ENCODE results near the gene MRAS.

The MRAS gene

DNA sequence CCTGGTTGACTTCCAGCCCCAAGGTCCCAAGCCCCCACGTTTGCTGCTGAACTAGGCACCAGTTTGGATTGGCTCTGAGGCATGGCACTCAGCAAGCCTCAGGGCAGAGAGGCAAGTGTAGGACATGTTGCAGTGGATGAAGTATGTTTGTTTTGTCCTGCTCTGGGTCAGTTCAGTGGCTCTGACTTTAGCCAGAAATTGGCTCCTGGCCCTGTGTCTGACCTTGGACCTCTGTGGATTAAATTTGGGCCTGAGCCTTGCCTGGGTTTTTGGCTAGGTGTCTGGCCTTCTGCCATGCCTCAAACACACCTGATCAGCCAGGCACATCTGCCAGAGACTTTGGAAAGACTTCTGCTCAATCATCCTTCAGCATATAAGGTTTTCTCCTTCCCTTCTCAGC, 3.6 kb upstream of the MRAS start:
- DNase-seq = no peak

DNA sequence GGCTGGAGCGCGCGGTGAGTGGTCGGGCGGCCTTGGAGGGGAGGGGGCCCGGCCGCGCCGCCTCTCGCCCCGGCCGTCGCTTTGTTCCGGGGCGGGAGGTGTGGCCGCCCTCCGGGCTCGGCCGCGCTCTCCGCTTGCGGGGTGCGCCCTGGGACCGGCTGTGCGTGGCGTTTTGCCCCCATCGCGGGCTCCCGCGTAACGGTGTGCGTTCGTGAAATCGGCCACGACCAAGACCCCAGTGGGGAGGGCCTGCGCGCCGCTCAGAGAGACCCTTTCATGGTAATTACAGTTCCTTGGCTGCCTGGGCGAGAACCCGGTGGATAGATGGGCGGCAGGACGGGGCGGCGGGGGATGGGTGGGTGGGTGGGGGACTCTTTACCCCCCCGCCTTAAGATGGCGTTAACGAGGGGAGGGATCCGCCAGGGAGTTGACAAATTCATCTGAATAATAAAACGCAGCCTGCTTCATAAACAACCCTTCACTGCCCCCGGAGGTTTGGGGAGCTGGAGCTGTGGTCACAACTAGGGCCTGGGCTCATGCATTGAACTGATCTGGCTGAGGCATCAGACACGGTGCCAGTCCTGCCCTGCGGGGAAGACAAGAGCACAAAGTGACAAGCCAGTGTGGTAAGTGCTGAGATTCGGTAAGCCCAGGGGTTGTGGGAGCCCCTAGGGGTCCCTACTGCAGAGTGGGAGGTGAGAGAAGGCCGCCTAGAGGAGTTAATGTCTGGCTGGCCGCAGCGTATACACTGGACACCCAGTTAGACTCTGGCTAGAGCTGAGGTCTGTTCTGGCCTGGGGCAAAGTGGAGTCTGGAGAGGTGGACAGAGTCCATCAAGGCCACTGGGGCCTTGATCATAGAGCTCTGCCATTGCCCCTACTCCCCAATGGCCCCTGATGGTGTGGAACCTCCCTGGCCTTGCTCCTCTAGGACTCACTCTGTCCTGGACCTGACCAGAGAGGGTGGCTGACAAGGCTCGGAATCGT, 668 bp downstream of the MRAS start:
- DNase-seq = no peak

DNA sequence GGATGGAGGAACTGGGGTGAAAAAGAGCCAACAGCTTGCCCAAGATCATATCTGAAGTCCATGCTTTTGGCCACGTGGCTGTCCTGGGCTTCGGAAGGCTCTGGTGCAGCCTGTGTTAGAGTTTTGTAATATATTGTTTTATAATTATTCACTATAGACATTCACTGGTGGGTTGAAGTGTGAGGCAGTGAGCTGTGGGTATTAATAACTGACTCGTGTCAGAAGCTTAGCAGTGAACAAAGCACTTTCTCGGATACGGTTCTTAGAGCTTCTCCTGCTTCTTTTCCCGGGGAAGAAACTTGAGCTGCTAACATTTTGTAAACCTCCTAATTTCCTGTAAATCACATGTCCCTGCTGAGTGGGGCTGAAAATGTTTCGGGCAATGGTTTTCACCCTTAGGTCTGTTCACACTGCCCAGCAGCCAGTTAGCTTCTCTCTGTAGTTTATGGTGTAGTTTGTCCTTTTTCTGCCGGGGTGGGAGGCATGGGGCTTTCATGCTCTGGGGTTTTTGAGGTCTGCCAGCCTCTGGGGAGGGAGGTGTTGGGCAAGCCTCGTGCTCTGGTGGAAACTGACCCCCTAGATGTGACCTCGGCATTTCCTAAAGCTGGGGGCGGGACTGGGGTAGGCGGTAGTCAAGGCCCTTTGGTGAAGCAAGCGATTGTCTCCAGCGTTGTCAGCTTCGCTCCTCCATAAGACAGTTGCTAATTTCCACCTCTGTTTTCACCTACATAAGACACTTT, 1.7 kb downstream of the MRAS start:
- DNase-seq = no peak

DNA sequence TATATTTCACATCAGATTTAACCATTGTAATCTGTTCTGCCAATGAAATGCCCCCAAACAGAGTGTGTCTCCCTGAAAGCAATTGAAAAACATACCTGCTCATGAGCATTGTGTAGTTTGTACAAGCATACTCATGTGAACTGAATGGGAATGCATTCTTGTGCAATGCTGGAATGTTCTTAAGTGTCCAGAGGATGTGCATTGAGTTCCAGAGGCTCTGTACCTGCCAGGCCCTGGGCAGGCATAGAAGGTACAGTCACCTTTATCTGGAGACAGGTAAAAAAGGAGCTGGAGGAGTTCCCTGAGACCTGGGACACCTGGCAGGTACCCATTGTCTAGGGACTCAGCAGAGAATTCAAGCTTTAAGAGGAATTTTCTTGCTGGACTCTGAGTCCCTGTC, 2.8 kb downstream of the MRAS start:
- DNase-seq = no peak

DNA sequence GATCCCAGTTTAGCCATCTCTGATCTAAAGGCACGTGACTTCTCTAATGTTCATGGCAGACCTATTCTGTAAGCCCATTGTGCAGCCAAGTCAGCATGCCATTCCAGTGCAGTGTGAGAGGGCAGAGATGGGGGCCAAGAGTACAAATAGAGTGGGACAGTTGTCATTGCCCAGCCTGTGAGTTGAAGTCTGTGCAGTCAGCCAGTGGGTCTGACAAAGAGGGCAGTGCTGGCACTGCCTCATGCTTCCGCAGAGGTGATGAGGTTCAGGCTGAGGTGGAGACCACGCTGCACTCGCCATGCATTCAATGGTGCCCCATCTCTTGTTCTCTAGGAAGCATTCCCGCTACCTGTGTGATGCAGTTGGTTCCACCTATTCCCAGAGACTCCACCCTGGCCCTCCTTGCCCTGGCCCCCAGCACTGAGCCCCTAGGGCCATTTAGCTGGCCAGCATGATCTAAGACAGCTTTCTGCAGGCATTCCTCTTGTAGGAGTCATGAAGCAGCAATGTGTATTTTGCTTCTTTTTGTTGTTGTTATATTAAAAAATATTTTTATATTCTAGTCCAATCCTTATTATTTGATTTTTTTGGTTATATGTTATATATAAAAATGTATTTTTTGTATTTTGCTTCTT, 3.7 kb downstream of the MRAS start:
- DNase-seq = no peak

DNA sequence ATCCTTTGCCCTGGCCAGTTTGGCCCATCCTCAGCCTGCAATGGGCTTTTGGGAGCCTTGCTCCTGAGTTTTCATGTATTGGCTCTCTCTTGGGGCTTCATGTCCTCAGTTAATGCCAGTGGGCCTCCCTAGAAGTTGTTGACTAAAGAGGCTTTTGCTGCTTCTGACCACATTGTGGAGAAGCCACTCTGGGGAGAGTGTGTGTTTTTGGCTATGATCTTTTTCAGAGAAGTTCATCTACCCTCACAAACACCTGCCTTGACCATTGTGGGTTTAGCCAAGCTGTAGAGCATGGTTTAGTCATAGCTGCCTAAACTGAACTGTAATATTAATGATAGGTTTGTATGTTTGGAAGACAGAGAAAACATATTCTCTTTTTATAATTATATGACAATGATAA, 6.0 kb downstream of the MRAS start:
- DNase-seq = no peak

DNA sequence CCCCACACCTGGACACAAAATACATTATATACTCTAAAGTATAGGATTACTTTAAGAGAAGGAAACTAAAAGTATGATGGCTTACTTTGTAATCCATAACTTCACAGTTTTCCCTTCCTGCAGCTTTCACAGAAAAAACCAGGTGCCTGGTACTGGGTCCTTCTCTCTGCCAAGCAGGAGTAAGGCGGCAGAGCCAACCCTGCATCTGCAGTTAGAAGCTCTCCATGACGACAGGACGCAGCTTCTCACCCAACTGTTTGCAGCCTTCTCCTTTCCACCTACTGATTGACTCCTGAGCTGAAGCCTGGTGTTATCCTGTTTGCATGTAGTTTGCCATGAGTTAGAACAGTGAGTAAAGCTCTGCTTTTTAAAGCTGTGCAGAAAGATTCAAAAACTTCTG, 6.7 kb downstream of the MRAS start:
- no peak for DNase-seq

DNA sequence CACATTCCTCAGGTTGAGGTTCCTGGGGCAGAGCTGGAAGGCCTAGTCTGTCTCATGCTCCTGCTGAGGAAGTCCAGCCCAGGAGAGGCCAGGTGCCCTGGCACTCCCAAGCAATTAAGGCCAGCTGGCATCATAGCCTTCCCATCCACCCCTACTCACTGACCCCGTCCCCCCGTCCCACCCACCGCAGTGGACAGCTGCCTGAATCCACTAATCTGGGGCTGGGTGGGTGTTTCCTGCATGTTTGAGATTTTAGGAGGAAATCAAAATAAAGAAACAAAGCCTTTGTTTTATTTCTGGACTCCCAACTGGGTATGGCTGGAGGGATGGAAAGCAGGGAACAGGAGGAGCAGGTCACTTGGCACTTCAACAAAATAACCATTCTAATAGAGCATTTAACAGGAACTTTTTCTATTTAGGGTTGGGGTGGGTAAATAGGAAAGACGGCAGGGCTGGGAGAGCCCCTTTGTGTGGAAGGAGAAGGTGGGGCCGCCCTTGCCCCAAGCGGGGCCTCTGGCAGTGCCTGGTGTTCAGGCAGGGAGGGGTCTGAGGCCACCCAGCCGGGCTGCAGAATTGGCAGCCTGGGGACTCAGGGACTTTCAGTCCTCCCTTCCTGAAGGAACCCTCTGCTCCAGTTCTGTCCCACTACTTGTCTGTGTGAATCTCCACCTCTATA, 8.5 kb downstream of the MRAS start:
- DNase-seq = no peak

DNA sequence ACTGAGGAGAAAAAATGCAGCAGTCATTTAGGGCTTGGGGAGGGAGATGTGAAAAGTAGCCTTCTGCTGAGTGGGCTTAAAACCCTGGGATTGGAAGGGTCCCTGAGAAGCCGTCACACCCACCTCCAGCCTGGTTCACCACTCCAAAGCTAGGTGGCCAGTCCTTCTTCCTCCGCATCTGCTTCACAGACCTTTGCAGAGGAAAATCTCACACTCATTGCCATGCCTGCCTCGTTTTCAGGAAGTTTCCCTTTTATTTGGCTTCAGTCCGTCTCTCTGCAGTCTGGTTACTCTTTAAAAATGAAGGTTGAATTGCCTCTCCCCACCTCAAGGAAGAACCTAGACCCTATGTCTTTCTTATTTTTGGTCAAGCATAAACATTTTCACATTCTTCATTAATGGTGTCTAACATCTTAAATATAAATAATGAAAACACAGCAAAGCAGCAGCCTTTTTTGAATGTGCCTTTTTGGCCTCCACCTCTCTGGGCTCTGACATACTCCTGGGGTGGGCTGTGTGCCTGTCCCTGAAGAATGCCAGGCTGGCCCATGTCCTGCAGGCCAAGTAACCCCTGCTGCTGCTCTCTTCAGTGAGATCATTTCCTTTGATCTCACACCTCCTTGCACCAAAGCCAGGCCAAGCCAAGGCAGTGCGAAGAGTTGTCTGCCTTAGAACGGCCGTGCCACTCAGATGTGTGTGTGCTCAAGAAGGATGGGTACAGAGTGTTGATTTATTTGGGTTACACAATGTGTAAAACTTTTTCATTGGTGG, 11.0 kb downstream of the MRAS start:
- DNase-seq = no peak

DNA sequence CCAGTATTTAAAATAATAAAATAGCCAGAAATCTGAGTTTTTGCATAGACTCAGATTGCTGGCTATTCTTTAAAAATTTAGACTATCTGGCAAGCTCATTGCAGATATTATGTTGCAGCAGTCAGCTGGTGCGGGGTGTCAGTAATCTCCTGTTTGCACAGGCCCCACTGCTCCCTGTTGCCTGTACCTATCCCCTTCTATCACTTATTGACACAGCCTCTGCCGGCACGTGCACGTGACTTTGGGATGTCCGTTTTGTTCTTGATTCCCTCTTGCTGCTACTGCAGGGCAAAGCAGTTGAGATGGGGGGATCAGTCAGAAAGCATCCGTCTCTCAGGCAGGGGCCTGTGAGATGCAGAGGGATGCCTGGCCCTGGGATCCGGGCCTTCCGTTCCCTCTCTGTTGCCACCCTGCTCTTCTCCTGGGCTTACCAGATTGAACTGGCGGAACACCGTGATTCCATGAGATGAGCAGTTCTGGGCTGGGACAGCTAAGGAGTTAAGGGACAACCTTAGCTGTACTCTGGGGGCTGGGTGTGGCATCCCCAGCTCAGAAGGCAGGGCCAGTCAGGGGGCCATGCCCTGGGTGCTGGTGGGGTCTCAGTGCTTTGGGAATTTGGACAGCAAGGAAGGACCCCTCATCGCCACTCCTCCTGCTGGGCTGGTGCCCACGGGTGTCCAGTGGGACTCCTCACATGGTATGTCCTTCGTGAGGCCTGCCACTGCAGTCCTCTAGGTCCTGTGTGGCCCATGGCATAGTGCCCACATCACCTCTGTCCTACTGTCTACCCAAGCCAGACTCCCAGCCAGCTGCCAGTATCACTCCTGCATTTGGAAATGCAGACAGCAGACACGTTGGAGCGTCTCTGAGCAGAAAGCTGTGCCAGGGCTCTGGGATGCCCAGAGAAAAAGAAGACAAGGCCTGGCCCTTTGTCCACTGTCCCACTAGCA, 11.8 kb downstream of the MRAS start:
- DNase-seq = no peak

DNA sequence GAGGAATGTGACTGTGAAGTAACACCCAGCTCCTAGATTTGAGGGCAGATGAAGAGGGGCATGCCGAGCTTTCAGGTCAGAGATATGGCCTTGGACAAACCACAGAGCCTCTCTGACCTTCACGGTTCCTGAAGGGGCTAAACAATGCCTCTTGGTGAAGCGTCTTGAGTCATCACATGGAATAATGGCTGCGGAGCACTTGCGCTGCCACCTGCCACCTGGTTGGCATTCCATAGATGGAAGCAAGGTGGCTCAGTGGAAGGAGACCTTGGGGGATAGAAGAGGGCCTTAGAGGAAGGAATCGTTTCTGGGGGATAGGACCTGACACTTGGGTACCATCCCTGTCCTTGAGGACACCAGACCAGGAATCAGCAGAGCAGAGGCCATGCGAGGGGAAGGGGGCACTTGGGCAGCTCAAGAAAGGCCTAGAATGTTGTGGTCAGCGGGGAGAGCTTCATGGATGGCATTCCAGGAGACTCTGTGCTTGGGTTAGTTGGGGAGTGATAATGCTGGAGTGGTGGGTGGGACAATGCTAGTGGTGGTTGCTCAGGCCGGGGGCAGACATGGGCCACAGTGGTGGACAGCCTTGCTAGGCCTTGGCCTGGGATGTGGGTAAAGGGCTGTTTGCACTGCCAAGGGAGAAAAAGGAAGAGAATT, 12.6 kb downstream of the MRAS start:
- no peak for DNase-seq

DNA sequence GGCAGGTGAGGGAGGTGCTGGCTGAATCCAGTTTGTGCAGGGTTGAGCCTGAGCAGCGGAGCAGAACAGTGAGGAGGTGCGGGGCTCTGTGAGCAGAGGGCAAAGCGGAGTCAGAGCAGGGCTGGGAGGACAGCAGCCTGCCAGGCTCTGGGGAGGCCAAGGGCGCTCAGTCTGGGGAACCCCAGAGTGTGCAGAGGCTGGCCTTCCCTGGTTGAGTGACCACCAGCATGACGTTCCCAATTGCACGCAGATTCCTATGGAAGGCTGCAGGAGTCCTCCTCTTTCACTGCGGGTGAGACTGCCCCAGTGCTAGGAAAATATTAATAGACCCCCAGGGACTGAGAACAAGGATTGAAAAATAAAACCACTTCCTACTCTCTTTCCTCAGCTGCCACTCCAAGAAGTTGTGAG, 13.2 kb downstream of the MRAS start:
- DNase-seq = no peak

DNA sequence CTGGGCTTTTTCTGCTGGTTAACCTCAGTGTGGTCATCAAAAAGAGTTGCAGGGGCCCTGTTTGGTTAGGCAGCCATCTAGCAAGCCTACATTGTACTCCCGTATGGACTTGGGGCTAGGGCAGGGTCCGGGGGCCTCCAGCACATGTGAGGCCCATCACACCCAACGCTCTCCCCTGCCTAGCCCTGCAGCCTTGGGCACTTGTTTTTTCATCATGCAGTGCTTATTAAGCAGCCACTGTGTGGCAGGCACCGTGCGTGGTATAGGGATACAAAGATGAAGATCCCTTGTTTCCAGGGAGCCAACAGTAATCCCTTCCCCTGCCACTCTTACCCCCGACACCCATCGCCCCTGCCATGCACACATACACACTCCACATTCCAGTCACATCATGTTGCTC, 14.2 kb downstream of the MRAS start:
- no peak for DNase-seq

DNA sequence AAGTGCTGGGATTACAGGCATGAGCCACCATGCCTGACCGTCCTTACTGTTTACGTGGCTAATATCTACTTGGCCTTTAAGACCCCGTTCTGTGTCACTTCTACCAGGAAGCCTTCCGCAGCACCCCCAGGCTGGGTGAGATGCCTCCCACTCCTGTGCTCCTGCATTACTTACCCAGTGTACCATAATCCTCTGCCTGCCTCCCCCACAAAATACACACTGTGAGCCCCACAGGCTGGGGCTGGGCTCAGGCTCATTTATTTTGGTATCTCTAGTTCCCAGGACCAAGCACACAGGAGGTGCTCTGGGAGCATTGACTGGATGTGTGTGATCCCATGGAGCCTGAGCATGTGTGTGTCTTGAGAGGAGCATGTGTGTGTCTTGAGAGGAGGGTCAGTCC, 14.9 kb downstream of the MRAS start:
- no peak for DNase-seq

DNA sequence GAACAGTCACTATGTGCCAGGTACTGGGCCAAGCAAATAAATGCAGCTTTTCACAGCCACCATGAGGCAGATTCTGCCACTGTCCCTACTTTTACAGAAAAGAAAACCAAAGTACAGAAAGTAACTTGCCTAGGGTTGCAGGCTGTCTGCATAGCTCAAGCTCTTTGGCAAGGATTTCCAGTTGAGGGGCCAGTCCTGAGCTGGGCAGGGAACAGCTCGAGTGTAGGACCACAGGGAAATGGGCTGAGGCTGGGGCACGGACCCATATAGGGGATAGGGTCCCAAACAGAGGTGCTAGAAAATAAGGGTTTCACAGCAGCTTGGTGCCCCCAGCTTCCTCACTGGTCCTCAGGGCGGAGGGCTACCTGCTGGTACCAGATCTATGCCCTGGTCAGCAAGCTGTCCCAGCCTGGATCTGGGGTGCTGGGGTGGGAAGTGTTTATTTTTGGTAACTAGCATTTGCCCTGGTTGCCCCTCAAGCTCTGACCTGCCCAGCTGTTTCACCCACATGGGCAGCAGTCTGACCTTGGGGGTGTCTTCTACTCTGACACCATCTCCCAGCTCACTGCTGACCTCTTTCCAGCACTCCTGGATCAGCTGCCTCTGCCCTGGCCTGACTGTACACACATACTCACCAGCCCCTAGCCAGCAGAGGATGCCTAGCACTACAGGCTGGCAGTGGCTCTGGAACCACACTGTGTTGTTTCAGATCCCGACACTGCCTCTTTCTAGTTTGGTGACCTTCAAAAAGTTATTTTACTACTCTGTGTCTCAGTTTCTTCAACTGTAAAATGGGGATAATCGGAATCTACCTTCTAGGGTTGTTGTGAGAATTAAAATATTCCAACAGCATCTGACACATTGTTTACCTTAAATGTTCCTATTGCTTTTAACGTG, 16.2 kb downstream of the MRAS start:
- DNase-seq = no peak

DNA sequence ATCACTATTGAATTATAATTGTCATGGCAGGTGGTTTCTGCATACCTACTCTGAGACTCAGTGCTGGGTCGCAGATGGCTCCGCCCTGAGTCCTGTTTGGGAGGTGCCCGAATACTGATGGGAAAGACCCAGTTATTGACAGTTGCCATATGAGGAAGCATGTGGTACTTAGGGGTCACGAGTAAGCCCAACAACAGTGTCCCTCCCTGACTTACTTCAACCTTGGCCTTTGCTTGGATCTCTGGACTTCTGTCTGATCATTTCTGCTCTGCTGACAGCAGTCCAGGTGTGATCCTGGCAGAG, 16.8 kb downstream of the MRAS start:
- no peak for DNase-seq

DNA sequence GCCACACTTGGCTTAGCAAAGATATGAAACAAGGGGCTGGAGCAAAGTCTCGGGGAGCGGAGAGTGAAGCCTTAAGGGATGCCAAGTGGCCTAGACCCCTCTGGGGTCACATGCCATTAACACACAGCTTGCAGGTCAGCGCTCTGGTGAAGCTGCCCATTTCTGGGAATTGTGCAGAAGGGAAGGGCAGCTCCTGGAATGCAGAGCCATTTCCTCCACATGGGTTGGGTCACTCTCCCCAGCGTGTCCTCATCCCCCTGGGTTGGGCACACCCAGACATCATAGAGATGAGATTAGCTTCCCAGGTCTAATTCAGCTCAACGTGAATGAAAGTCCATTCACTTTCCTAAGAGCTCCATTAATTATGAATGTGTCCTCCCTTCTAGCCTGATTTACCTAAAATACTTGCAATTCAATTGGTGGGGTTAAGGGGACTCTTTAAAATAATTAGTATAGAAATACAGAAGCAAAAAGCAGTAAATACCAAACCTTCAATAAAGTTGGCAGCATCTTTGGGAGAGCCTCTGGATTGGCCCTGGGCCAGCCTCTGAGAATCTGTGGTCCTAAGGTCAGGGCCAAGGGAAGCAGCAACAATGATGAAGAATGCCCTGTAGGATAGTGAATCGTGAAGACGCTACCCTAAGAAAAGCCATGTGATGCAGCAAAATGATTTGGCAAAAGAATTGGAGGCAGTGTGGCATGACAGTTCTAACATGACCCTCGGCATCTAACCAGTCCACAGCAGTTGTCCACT, 17.8 kb downstream of the MRAS start:
- DNase-seq = no peak

DNA sequence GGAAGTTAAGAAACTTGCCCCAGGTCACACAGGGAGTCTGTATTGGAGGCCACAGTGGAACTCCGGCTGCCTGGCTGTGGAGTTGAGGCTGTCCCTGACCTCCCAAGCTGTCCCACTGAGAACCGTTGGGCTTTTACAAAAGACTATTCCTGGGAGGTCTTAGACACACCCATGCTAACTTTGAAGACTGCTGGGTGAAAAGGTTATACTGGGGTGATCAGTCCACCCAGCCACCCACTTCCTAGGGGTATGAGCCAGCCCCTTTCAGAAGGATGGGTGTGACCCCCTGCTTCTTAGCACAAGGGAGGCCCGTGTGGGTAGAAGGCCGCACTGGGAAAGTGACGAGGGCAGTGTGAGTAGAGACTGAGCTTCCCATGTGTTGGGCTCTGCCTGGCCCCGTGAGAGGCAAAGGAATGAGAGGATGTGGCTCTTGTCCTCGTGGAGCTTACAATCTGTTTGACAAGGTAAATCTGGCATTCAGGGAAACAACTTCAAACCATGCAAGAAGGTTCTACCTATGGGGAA, 19.0 kb downstream of the MRAS start:
- no peak for DNase-seq

DNA sequence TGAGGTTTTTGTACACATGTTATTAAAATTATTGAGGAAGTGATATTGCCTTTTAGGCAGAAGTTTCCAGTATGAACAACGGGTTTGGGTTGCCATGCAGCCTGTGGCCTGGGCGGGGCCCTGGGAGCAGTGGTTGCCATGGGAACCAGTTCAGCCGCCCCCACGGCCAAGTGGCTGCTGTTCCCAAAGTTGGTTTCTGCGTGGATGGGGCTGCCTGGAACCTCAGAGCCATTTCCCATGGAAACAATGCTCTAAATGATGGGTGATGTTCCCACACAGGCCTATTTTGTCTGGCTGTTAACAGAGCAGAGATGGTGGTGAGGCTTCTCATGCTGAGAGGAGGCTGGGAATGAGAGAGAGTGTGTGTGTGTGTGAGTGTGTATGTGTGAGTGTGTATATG, 19.5 kb downstream of the MRAS start:
- no peak for DNase-seq

Measured in NCI-H510A (cell line).